ENCODE data around the gene PRKCE. TPM values are rescaled to one million over a fixed set of nuclear protein-coding genes. Genes with fewer than 3 reads are reported as not detected.

PRKCE gene
- total RNA-seq, 2 experiments from 2014 or later = 7.0 to 7.3 TPM

GRCh38 chr2:46006473-46007025, 355.1 kb downstream of the PRKCE start:
- CTCF ChIA-PET = interaction anchor here (1.0 to 1.5 kb wide), 2 partner anchors 13 to 434 kb away, joined by 3 to 5 read pairs; no protein-coding TSS in a partner anchor
- POLR2A ChIA-PET = no interaction called here

DNA sequence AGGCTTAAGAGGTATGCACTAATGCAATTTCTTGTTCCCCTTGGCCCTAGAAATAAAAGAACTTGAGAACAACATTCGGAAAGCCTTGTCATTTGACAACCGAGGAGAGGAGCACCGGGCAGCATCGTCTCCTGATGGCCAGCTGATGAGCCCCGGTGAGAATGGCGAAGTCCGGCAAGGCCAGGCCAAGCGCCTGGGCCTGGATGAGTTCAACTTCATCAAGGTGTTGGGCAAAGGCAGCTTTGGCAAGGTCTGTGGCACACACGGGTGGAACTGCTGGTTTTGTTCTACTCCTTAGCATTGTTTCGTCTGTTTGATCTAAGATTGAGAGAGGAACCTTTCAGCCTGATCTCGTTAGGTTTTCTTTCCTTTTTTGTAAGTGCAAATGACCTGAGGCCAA, 355.9 kb downstream of the PRKCE start:
- CTCF ChIA-PET = no interaction called here
- POLR2A ChIA-PET = no interaction called here

- ChIA-PET CTCF (no interaction called here), POLR2A (no interaction called here)
Measured at GRCh38 chr2:46008091-46008870, 356.8 kb downstream of the PRKCE start.

DNA sequence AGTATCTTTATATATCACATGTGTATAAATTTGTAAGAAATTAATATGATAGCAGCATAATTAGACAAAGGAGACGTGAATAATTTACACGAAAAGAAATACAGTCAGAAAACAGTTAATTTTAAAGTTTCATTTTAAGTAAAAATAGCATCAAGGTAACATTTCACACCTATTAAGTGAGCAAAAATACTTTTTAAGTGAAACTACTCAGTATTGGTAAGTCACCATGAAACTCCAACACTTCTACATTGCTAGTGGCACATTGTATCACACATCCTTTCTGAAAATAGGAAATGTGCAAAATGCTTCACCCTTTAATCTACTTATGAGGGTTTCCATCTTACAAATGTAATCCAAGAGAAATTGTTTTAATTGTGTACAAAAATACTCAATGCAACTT, 357.8 kb downstream of the PRKCE start:
- CTCF ChIA-PET = no interaction called here
- POLR2A ChIA-PET = no interaction called here

DNA sequence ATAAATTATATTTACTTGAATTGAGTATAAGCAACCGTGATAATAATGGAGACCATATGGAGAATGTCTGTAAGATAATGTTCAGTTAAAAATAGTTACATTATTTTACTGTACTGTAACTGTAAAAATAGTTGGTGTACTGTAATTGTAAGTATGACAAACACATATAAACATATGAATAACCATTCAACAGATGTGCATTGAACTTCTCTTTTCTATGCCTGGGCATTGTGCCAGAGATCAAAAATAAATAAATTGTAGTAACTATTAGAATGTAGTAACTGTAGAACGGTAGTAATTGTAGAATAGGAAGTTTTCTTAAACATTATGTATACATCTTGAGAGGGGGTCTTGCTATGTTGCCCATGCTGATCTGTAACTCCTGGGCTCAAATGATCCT, 358.3 kb downstream of the PRKCE start:
- ChIA-PET CTCF (interaction anchor here (1.3 kb wide), 1 partner anchor 9 kb away, joined by 3 read pairs; no protein-coding TSS in a partner anchor), POLR2A (no interaction called here)

- POLR2A ChIA-PET = no interaction called here
- CTCF ChIA-PET = interaction anchor here (0.9 to 1.4 kb wide), 7 partner anchors 8 to 546 kb away, joined by 3 to 4 read pairs (median 3); partner anchors contain the start of gene EPAS1
Measured at GRCh38 chr2:46010223-46010924, 358.9 kb downstream of the PRKCE start.

DNA sequence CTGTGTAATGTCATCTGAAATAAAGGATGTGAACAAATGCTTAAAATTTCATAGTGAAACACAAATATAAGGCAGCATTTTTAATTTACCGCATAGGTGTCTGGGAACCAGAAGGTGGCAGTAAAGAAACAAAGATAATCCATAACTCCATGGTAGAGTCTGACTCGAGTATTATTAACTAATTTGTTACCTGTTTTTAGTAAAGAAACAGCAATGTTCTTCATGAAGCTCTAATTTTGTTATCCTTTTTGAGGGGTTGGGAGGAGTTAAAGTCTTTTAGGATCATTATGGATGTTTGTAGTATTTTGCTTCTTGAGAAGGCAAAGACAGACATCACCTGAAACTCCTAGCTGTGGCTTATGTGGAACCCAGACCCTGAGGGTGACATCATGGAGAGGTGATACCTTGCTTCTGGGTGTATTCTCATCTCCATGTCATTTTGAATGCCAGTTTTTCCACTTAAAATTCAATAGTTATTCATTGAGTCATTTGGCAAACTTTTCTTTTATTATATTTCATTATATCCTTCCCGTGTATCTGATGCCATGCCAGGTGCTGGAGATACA, 359.5 kb downstream of the PRKCE start:
- CTCF ChIA-PET = interaction anchor here (0.7 to 1.4 kb wide), 11 partner anchors 8 to 545 kb away, joined by 3 to 4 read pairs (median 3); partner anchors contain the start of gene EPAS1
- POLR2A ChIA-PET = no interaction called here

GRCh38 chr2:46012618-46013240, 361.3 kb downstream of the PRKCE start:
- CTCF ChIA-PET = interaction anchor here (1.1 to 1.6 kb wide), 6 partner anchors 11 to 447 kb away, joined by 3 to 9 read pairs (median 3); no protein-coding TSS in a partner anchor

DNA sequence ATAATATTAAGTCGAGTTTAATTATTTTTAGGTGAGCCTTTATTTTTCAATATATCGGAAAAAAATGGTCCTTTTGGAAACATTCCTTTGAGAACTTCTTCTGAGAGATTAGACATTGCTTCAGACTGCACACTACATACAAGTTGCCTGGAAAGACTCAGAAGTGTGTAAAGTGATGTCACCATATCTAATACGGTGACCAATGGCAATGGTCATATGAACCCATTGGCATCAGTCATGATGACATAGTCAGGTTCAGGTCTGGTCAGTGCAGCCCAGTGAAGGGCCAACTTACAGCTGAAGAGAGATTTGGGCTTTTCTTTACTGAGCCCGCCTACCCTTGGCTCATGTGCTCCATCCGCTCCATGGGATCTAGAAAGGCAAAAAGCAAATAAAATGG, 362.3 kb downstream of the PRKCE start:
- POLR2A ChIA-PET = interaction anchor here (1.0 kb wide), 1 partner anchor 66 kb away, joined by 4 read pairs; no protein-coding TSS in a partner anchor

More at GRCh38 chr2:46012618-46013240, 361.3 kb downstream of the PRKCE start:
- POLR2A ChIA-PET = interaction anchor here (1.0 kb wide), 1 partner anchor 67 kb away, joined by 4 read pairs; no protein-coding TSS in a partner anchor

GRCh38 chr2:46014911-46015654, 363.6 kb downstream of the PRKCE start:
- POLR2A ChIA-PET = interaction anchor here (0.6 kb wide), 1 partner anchor 626 kb away, joined by 8 read pairs; no protein-coding TSS in a partner anchor
- CTCF ChIA-PET = no interaction called here

More for the DNA sequence above, 362.3 kb downstream of the PRKCE start:
- CTCF ChIA-PET = interaction anchor here (1.5 to 1.6 kb wide), 2 partner anchors 10 to 49 kb away, joined by 4 to 9 read pairs; no protein-coding TSS in a partner anchor

DNA sequence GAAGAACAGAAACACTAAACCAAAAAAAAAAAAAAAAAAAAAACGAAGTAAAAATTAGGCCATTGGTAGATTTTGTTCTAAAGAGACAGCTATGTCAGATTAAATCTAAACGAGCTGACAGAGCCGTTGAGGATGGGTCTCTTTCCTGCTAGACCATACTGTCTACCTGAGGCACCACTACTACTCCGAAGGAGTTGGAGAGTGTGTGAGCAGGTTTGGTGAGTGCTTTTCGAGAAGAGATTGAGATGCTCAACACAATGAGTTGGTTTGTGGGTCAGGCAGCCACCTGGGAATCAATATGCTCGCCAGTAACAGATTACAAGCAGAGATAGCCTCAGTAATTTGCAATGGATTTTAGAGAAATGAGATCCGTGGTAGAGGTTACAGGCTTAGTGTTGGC, 364.2 kb downstream of the PRKCE start:
- ChIA-PET CTCF (no interaction called here), POLR2A (interaction anchor here (0.6 kb wide), 1 partner anchor 626 kb away, joined by 8 read pairs; no protein-coding TSS in a partner anchor)

DNA sequence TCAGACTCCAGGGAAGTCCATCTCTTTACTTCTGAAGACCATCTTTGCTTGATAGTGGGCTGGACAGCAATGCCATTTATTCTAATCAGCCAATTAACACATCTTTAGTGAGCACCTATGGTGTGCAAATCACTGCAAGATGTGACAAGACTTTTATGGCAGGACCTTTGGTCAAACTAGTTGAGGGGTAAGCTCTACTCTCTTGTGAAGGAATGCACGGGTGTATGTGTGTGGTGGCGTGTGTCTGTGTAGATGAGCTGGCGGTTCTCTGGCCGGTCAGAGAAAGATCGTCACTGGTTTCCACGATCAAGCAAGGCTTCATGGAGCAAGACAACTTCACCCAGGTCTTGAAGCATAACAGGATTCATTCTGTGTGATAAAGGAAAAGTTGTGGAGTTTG, 364.6 kb downstream of the PRKCE start:
- ChIA-PET POLR2A (interaction anchor here (0.6 kb wide), 1 partner anchor 625 kb away, joined by 8 read pairs; no protein-coding TSS in a partner anchor), CTCF (no interaction called here)

DNA sequence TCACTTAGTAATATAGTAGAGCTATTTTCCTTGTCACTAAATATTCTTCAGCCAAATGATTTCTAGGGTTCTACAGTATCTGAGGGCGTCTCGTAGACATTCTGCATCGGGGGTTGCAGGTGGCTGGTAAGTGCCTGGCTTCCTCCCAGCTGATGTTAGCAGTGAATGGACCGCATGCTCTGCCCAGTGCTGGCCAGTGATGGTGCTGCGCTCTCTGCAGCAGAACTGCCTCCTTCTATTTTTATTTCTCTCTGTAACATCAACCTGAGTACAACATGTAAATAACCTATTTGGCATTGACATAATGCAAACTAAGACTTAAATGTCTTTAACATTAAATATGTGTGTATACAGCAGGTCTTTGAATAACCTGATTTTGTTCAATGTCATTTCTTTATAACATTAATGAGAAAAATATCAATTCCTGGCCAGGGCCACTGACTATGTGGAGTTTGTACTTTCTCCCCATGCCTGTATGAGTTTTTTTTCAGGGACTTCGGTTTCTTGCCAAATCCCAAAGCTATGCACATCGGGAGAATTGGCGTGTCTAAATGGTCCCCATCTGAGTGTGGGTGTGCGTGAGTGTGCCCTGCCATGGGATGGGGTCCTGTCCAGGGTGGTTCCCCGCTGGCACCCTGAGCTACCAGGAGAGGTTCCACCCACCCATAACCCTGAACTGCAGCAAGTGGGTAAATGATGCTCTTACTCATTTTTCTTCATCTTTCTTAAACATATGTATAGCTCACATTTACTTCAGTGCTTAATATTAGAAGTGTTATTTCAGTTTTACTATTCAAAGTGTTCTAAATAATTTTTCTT, 367.5 kb downstream of the PRKCE start:
- CTCF ChIA-PET = interaction anchor here (0.6 to 1.7 kb wide), 10 partner anchors 8 to 442 kb away, joined by 3 to 4 read pairs (median 3); no protein-coding TSS in a partner anchor
- POLR2A ChIA-PET = interaction anchor here (1.0 to 1.4 kb wide), 2 partner anchors 13 to 61 kb away, joined by 5 to 6 read pairs; no protein-coding TSS in a partner anchor

DNA sequence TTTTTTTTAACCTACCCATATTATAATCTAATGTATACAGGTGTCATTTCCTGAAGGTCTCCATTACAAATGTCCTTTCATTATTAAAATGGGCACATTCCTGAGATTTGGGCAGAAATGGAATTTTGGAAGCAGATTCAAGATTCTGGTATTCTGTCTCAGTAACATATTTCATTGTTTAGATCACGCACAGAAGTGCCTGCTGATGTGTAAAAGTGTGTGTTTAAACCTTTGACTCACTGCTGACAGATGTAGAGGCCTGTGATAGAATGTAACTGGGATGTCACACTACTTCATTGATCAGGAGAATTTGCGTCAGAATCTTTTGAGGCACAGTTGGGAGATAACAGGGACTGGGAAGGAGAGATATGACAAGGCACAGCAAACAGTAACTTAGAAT, 368.9 kb downstream of the PRKCE start:
- ChIA-PET POLR2A (no interaction called here), CTCF (interaction anchor here (0.7 to 1.4 kb wide), 4 partner anchors 9 to 287 kb away, joined by 3 to 4 read pairs (median 4); no protein-coding TSS in a partner anchor)

- CTCF ChIA-PET = interaction anchor here (1.9 kb wide), 1 partner anchor 10 kb away, joined by 4 read pairs; no protein-coding TSS in a partner anchor
- POLR2A ChIA-PET = interaction anchor here (0.6 kb wide), 2 partner anchors 9 to 220 kb away, joined by 3 read pairs; no protein-coding TSS in a partner anchor
Measured at GRCh38 chr2:46023165-46023854, 371.8 kb downstream of the PRKCE start.

- CTCF ChIA-PET = interaction anchor here (1.2 to 1.9 kb wide), 3 partner anchors 11 to 39 kb away, joined by 3 to 4 read pairs (median 3); no protein-coding TSS in a partner anchor
- POLR2A ChIA-PET = no interaction called here
Measured at GRCh38 chr2:46024146-46024779, 372.8 kb downstream of the PRKCE start.
